GM21526 (cell line): ENCODE measurements around the gene DTX1.

Experiments
- ATAC-seq: cut with Tn5 transposase; IDR thresholded peaks from one replicate; pipeline ENCODE4 v1.9.1; 2021; ENCODE audit warnings: moderate library complexity; ENCODE audit not compliant: unreplicated experiment, low FRiP score

Gene DTX1

DNA sequence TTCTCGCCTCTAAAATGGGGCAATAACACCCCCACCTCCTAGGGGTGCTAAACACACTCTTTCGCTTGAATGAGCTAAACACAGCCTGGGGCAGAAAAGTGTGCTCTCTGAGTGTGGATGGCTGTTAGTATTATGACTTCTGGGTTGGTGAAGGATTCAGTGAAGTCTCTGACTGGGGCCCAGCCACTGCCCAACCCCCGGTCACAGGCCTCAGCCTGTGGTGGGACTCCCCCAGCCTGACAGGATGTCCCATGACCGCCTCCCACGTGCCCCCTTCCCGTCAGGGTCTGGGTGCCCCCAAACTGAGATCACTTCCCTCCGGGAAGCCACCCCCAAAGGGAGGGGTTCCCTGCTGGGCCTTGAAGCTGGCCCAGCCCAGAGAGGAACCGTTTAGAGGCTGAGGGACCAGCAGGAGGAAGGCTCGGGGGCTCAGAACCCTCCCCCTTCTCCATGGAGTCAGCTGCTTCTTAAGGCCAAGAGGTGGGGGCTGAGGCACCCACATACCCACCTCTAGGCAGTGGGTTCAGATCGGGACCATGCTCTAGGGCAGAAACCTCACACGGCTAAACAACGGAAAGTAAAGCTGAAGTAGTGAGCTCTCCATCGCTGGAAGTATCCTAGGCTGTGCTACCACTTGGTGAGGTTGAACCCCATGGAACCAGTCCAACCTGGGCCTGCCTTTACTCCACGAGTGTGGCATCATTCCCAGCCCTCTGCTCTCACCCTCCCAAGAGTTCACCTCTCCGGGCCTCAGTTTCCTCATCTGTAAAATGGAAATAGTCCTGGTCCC lies 13.8 kb downstream of the DTX1 start:
- no peak for ATAC-seq

DNA sequence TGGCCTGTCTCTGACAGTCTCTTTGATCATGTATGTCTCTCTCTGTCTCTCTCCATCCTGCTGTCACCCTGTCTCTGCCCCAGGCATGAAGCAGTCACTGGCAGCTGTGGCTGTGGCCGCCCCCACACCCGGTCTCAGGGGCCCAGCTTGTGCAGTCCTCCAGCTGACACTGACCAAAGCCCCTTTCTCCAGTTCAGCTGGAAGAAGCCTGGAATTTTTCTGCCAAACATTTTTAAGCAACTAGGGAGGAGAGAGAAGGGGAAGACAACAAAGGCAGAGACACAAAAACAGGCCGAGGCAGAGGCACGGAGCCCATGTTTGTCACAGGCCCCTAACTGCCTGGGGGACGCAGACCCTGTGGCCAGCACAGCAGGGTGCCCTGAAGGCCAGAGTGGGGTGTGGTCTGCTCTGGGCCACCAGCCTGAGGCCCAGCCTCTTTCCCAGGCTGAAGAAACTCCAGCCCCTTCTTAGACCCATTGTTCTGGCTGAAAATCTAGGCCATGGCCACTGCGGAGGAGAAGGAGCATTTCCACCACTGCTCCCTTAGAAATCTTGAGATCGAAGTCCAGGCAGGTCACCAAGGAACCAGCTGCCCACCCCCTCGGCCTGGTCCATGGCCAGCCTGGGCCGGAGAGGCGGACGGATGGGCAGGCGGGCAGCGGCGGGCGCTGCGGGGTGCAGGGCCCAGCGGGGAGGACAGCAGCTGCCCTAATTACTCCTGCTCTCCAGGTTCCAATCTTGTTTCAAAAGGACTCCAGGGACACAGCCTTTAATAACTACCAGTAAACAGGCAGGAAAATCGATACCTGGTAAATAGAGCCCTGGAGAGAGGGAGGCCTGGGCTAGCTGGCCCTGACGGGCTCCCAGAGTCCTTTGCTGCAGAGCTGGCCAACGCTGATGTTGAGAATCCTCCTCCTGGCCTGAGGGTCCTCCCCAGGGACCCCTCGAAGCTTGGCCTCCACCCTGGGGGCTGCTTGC lies 14.9 kb downstream of the DTX1 start:
- no peak for ATAC-seq

DNA sequence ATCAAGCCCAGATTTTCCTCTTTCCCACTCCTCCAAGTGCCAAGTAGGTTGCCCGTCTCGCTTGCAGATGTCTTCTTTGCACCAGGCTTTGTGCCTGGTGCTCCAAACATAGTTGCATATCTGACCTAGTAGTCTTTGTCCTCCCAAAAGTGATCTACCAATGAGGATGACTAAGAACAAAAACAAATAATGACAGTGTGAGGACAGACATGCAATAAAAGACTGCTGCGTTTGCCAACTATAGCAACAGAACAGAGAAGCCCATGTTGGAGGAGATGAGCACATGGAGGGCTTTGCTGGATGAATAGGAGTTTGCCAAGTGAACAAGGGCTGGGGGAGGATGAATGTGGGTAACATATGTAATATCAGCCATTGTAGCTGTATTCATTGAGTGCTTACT lies 15.6 kb downstream of the DTX1 start:
- no peak for ATAC-seq

DNA sequence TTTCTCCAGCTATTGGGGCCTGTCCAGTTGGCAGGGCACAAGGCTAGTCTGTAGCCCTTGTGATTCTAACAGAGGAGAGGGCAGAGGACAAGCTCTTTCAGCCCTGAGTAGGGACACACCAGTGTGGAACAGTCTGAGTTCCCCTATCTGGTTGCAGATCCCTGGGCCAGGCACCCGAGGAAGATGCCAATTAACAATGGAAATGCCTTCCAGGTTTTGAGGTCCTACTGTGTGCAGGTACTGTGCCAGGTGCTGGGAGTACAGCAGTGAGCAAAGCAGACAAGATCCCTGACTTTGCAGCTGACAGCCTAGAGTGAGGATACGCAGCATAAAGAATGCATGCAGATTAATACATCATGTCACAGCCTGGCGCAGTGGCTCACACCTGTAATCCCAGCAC lies 17.1 kb downstream of the DTX1 start:
- no peak for ATAC-seq

DNA sequence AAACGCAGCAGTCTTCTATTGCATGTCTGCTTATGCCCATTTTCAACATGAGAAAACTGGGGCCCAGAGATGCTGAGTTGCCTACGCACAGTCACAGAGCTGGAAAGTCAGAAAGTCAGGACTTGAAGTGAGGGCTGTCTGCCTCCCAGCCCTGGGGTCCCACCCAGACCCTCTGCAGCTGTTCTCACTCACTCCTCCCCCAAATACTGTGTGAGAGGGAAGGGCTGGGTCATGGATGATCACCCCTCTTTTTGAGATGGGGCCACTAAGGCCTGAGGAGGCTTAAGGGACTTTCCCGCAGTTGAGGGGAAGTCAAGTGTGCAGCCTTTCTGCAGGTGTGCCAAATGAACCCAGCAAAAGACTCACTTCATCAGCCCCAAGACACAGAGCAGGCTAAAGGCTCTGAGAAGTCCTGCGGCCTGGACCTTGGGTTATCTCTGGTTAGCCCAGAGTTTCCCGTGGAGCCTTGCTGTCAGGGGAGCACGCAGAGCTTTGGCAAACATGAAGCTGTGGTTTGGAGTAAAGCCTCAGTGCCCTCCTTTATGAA lies 18.7 kb downstream of the DTX1 start:
- ATAC-seq = peak; percentile 85

DNA sequence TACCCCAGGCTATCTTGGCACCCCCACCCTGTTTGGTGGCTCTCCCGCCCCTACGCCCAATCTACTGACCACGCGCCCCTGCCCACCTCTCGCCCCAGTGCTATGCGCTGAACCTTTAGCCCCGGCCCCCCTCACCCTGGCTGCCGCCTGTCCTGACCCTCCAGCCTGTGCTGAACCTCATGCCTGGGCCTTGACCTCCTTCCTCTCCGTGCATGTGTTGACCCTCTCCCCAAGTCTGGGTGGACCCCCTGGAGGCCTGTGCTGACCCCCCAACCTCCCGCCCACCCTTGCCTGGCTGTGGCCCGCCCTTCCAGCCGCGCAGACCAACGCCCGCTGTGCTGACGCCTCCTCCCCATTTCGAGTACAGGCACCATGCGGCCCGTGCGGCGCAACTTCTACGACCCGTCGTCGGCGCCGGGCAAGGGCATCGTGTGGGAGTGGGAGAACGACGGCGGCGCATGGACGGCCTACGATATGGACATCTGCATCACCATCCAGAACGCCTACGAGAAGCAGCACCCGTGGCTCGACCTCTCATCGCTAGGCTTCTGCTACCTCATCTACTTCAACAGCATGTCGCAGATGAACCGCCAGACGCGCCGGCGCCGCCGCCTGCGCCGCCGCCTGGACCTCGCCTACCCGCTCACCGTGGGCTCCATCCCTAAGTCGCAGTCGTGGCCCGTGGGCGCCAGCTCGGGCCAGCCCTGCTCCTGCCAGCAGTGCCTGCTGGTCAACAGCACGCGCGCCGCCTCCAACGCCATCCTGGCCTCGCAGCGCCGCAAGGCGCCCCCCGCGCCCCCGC lies 20.7 kb downstream of the DTX1 start:
- ATAC-seq = no peak

DNA sequence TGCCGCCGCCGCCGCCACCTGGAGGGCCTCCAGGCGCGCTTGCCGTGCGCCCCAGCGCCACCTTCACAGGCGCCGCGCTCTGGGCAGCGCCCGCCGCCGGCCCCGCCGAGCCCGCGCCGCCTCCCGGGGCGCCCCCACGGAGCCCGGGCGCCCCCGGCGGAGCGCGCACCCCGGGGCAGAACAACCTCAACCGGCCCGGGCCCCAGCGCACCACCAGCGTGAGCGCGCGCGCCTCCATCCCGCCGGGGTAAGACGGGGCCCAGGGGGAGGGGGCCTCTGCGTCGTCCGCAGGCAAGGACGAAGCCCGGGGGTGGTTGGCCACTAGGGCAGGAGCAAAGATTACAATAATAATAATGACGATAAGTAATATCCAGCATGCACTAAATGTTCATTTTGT lies 21.3 kb downstream of the DTX1 start:
- ATAC-seq = no peak

DNA sequence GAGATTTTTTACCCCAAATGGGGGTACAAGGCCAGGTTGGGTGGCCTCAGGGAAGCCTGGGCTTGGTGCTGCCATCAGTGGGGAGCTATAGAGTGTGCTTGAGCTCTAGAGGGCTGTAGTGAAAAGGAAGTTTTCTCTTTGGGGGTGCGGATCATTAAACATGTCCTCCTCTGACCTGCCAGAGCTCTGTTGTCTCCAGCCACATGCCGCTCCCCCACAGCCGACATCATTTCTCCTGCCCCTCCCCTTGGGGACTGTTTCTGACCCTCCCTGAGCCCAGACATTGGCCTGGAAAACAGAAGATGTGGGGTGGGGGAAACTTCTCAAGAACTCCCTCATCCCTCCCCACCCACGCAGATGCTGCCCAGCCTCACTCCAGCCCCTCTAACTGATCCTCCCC lies 25.3 kb downstream of the DTX1 start:
- ATAC-seq = no peak

DNA sequence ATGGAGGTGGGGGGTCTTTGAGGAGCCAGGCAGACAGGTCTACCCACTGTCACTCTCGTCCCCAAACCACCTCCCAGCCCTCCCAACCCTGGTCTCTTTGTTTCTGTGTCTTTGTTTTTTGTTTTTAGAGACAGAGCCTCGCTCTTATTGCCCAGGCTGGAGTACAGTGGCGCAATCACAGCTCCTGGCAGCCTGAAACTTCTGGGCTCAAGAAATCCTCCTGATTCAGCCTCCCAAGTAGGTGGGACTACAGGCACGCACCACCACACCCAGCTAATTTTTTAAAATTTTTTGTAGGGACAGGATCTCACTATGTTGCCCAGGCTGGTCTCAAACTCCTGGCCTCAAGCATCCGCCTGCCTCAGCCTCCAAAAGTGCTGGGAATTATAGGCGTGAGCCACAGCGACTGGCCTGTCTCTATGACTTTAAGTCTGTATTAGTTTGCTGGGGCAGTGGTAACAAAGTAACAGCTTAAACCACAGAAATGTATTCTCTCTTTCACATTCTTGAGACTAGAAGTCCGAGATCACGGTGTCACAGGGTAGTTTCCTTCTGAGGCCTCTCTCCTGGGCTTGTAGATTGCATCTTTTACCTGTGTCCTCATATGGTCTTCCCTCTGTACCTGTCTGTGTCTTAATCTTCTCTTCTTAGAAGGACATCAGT lies 26.1 kb downstream of the DTX1 start:
- no peak for ATAC-seq

DNA sequence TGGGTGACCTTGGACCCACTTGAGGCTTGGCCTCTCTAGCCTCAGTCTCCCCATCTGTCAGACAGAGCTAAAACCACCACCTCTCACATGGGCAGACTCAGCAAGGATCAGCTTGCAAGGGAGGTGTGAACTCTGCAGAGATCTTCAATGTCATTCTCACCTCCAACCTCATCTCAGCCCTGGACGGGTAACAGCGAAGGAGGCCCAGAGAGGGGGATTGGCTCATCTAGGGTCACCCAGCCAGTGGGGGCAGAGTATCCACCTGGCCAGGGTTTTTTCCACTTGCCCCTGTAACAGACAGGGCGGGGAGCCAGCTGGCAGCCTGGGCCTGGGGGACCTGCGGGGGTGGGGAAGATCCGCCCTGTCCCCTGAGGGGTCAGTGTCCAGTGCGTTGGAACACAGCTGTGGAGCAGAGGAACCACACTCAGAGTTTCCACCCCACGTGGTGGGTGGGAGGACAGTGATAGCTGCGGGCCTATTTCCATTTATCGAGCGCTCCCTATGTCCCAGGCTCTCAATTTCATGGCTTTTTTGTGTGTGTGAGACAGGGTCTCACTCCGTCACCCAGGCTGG lies 27.4 kb downstream of the DTX1 start:
- no peak for ATAC-seq

DNA sequence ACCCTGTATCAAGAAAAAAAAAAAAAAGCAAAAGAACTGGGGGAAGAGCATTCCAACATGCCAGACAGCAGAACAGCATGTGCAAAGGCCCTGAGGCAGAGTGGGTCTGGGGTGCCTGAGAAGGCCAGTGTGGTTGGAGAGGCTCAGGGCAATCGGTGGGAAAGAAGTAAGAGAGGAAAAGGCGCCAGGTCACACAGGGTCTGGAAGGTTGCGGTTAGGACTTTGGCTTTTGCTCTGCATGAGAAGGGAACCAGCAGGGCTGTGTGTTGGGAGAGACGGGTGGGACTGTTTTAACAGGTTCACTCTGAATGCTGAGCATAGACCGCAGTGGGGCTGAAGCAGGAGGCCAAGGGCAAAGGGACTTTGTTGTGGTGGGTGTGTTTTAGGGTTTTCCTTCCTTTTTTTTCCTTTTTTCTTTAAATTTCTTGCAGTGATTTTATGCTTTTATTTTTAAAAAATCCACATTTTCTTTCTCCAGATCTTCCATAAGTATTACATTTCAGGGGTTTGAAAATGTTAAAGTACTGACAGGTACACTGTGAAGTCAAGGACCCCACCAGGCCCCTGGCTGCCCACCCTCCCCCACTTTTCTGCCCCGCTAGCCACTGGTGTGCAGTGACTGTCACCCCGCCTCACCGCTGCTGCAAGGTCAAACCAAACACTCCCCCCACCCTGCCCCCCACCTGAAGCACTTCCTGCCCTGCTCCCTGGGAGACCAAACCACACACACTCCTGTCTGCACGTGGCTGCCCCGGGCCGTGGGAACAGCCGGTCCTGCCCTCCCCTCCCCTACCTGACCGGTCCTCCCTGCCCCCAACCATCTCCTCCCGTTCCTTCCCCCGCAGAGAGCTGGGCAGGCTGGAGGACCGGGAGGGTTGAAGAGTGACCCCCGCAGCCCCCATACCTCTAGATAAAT lies 30.0 kb downstream of the DTX1 start:
- no peak for ATAC-seq

DNA sequence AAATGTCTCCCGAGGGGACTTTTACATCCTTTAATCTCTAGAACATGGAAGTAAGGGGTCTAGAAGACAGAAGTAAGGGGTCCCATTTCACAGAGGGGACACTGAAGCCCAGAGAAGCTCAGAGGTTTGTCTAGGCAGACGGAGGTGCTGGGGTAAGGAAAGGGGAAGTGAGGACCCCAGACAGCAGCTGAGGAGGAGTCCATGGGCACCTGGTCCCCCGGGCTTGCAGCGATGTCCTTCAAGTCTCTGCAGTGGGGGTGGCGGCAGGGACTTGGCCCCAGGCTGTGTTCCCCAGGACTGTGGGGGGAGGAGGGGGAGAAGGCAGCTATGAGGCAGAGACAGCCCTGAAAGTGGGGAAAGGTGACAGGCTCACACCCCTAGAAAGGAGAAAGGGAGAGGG lies 30.7 kb downstream of the DTX1 start:
- ATAC-seq = no peak

DNA sequence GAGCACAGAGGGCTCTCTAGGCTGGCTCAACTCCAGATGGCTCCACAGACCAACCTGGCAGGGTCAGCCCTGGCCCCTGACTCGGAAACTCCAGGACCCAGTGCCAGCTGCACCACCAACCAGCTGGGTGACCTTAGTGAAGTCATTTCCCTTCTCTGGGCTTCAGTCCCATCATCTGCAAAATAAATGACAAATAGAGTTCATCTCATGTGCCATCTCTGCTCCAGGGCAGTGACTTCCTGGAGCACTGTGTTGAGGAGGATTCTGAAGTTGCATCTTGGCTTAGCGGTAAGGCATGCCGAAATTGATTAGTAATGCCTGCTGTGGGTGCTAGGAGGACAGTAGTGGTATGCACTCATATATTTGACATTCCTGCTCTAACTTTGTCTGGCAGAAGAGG lies 31.5 kb downstream of the DTX1 start:
- no peak for ATAC-seq

DNA sequence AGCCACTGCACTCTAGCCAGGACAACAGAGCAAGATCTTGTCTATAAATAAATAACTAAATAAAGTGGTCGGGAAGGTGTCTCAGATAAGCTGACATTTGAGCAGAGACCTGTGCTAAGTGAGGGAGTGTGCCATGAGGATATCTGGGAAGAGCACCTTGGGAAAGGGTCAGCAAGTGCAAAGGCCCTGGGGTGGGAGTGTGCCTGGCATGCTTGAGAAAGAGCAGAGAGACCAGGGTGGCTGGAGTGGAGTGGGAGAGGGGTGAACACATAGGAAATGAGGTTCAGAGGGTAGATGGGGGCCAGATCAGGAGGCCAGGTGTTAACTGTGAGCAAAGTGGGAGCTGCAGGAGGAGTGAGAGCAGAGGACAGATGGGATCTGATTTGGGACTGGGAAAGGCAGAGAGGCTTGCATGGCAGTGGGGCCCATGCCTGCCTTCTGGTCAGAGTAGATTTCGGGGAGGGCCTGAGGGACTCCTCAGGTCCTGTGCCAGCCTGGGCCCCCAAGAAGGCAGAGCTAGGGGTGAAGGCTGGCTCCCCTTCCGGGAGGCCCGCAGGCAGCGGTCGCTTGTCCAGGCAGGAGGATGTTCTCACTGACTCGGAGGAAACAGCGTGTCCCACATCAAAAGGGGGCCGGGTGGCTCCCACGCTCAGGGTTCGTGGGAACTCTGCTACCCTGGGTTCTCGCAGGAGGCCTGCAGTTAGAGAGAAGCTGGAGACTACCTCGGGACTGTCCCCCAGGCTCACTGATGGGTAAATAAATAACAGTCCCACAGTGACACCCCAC lies 32.6 kb downstream of the DTX1 start:
- ATAC-seq = no peak

DNA sequence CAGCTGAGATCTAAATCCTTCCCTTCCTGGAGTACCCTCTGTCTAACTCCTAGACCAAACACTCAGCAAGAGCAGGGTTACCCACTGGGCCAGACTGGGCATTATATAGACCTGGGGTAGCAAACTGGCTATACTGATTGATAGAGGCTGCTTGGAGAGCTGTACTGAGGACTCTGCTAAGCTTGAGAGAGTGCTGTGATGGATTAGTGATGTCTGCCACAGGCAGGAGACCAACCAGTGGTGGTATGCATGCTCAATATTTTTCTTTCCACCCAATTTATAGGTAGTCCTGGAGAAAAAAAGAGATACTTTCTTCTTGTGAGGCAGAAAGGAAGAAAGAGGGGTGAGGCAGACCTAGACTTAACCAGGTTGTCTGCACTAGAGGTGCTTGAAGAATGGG lies 33.3 kb downstream of the DTX1 start:
- ATAC-seq = no peak

DNA sequence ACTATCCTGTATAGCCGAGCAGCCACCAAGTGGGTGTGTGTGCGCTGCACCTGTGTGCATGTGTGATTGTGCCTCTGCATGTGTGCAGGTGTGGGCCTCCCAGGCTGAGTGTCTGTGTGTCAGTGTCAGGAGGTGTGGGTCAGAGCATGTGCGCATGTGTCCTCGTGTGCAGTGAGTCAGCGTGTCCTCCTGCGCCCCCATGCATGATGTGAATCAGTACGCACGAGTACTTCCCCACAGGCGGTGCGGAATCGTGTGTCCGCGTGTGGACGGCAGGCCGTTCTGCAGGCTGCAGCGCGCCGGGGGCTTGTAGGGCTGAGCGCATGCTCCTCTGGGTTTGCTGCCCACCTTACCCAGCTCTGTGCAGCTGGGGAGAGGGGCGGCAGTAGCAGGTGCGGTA lies 34.2 kb downstream of the DTX1 start:
- no peak for ATAC-seq

DNA sequence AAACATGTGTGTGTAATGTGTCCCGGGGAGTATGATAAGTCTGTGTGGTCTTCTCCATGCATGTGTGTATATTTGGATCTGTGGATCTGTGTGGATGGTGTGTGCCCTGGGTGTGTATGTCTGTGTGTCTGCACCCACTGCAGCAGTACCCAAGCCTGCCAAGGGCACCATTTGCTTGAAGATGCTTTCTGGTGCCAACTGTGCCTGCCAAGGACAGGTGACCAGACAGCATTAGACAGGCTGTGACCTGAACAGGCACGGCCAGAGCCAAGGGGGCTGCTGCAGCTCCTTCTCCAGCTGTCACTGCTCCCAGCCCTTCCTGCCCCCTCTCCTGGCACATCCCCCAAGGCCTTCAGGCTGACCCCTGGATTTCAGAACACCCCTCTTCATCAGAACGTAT lies 35.0 kb downstream of the DTX1 start:
- ATAC-seq = no peak
